Measurements from ENCODE around the gene TSPAN18. TPM values are rescaled to one million over a fixed set of nuclear protein-coding genes. Genes with fewer than 3 reads are reported as not detected.

TSPAN18 gene
- total and polyA plus RNA-seq, 11 donors: 40.0 to 151 (median 74.9) TPM

GRCh38 chr11:44860346-44860745 lies 133.6 kb downstream of the TSPAN18 start:
- intact Hi-C loops (cut with DNase I): loop anchor here in 4 of 10 donors (5.0 to 10.0 kb wide), 5 partner anchors 43 to 136 kb away; partner anchors contain the start of gene TSPAN18 (in 1 of the 4)
- peaks cover 0 to 49% (median 23%) of the 10 kb centered on the region in 12 donors for H3K4me1 ChIP-seq
- H3K36me3 ChIP-seq: peaks cover 0 to 6% (median 0%) of the 10 kb centered on the region in 9 donors
- TF ChIP-seq, protein P1, sequence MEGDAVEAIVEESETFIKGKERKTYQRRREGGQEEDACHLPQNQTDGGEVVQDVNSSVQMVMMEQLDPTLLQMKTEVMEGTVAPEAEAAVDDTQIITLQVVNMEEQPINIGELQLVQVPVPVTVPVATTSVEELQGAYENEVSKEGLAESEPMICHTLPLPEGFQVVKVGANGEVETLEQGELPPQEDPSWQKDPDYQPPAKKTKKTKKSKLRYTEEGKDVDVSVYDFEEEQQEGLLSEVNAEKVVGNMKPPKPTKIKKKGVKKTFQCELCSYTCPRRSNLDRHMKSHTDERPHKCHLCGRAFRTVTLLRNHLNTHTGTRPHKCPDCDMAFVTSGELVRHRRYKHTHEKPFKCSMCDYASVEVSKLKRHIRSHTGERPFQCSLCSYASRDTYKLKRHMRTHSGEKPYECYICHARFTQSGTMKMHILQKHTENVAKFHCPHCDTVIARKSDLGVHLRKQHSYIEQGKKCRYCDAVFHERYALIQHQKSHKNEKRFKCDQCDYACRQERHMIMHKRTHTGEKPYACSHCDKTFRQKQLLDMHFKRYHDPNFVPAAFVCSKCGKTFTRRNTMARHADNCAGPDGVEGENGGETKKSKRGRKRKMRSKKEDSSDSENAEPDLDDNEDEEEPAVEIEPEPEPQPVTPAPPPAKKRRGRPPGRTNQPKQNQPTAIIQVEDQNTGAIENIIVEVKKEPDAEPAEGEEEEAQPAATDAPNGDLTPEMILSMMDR (IDR thresholded peaks at IDR 0.05): no peak
- no peak for TF ChIP-seq POLR2A (IDR thresholded peaks at IDR 0.05)
- no peak for DNase-seq
- ATAC-seq: no peak
- no peaks in the 10 kb centered on the region for H3K9me3 ChIP-seq
- no peaks in the 10 kb centered on the region for H3K27me3 ChIP-seq
- H3K4me3 ChIP-seq: no peak overlapping the region
- 88 to 94% (median 90%) methylated on average over 5 of the region's 5 CpGs for WGBS, 4 donors
- peak overlapping the region in 2 of 12 donors; percentile 24 to 93 for H3K27ac ChIP-seq

- no peak for TF ChIP-seq POLR2A (IDR thresholded peaks at IDR 0.05)
- TF ChIP-seq, protein P1 (IDR thresholded peaks at IDR 0.05): no peak
- Histone ChIP-seq H3K36me3 (peaks cover 0 to 6% (median 0%) of the 10 kb centered on the region in 9 donors), H3K27me3 (no peaks in the 10 kb centered on the region), H3K9me3 (no peaks in the 10 kb centered on the region), H3K27ac (peak overlapping the region; percentile 49 to 95 (median 84)), H3K4me3 (no peak overlapping the region), H3K4me1 (peaks cover 0 to 59% (median 29%) of the 10 kb centered on the region in 12 donors)
- WGBS, 4 donors: 58 to 70% (median 65%) methylated on average over 19 of the region's 19 CpGs
- intact Hi-C loops (cut with DNase I): loop anchor here in 4 of 10 donors (5.0 to 10.0 kb wide), 5 partner anchors 45 to 137 kb away; partner anchors contain the start of gene TSPAN18 (in 1 of the 4)
- DNase-seq (peak; percentile 74 to 91 (median 81)), ATAC-seq (peak; percentile 88 to 94 (median 90))
These were observed 135.2 kb downstream of the TSPAN18 start for GRCh38 chr11:44861849-44862557.

DNA sequence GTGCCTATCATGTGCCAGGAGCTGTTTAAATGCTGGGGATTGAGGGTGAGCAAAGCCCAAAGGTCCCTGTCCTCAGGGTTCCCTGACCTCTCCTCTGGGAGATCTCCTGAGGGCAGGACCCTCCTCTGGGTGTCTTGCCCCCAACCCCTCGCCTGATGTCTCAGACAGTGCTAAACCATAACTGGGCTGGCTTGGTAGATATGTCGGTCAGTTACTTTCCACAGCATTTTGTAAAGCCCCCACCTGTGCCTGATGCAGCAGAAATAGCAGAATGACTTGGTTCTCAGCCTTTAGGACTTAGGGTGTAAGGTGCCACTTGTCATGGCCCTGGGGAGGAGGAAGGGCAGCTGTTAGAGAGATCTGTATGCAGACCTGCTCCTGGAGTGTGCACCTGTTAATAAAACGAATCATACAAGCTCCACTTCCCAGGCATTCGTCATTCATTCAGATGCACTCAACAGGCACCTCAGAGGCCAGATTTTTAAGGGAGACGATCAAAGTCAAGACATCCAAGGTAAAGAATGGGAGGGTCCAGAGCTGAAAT lies 135.9 kb downstream of the TSPAN18 start:
- Histone ChIP-seq H3K27ac (peak overlapping the region; percentile 49 to 95 (median 84)), H3K4me3 (no peak overlapping the region), H3K27me3 (no peaks in the 10 kb centered on the region), H3K36me3 (peaks cover 0 to 6% (median 0%) of the 10 kb centered on the region in 9 donors), H3K9me3 (no peaks in the 10 kb centered on the region), H3K4me1 (peaks cover 0 to 52% (median 24%) of the 10 kb centered on the region in 12 donors)
- no peak for DNase-seq
- WGBS, 4 donors: 85 to 90% (median 86%) methylated on average over 5 of the region's 5 CpGs
- intact Hi-C loops (cut with DNase I): loop anchor here in 4 of 10 donors (5.0 to 10.0 kb wide), 5 partner anchors 45 to 138 kb away; partner anchors contain the start of gene TSPAN18 (in 1 of the 4)
- peak in 1 of 4 donors; percentile 1 for ATAC-seq
- TF ChIP-seq, protein P1 (IDR thresholded peaks at IDR 0.05): no peak
- no peak for TF ChIP-seq POLR2A (IDR thresholded peaks at IDR 0.05)

GRCh38 chr11:44863231-44863630 lies 136.5 kb downstream of the TSPAN18 start:
- Histone ChIP-seq H3K36me3 (peaks cover 0 to 6% (median 0%) of the 10 kb centered on the region in 9 donors), H3K4me1 (peaks cover 0 to 49% (median 22%) of the 10 kb centered on the region in 12 donors), H3K27me3 (no peaks in the 10 kb centered on the region), H3K4me3 (no peak overlapping the region), H3K9me3 (no peaks in the 10 kb centered on the region), H3K27ac (peak overlapping the region in 8 of 12 donors; percentile 63 to 95 (median 88))
- intact Hi-C loops (cut with DNase I): loop anchor here in 4 of 10 donors (5.0 to 10.0 kb wide), 5 partner anchors 46 to 138 kb away; partner anchors contain the start of gene TSPAN18 (in 1 of the 4)
- ATAC-seq: no peak
- WGBS, 4 donors: 61 to 84% (median 77%) methylated on average over 4 to 6 of the region's 6 CpGs
- no peak for TF ChIP-seq POLR2A (IDR thresholded peaks at IDR 0.05)
- TF ChIP-seq, protein P1 (IDR thresholded peaks at IDR 0.05): no peak
- DNase-seq: no peak
